Type B pancreatic cell (in vitro differentiated cells): ENCODE data around the gene GNPNAT1. TPM values are rescaled to one million over a fixed set of nuclear protein-coding genes. Genes with fewer than 3 reads are reported as not detected.
A peak's percentile ranks its signal among the peaks of the same experiment; 100 is the strongest.

ENCODE experiments used
- DNase-seq: peaks from one replicate; pipeline ENCODE4 v3.0.0; 2021; ENCODE audit warnings: mixed read lengths; ENCODE audit not compliant: unreplicated experiment; ENCODE audit errors: extremely low spot score
- H3K27ac Mint-ChIP-seq: 2 replicates; pipeline ENCODE4 v1.8.0; 2021; ENCODE audit warnings: mild to moderate bottlenecking, mixed read lengths
- H3K27me3 Mint-ChIP-seq: 2 replicates; pipeline ENCODE4 v1.8.0; 2021; ENCODE audit warnings: mixed read lengths
- H3K36me3 Mint-ChIP-seq: 2 replicates; pipeline ENCODE4 v1.8.0; 2021; ENCODE audit warnings: mixed read lengths
- H3K4me1 Mint-ChIP-seq: one replicate; pipeline ENCODE4 v1.8.0; 2021; ENCODE audit warnings: mixed read lengths; ENCODE audit not compliant: unreplicated experiment
- H3K4me3 Mint-ChIP-seq: 2 replicates; pipeline ENCODE4 v1.8.0; 2021; ENCODE audit warnings: mild to moderate bottlenecking, mixed read lengths
- H3K9me3 Mint-ChIP-seq: 2 replicates; pipeline ENCODE4 v1.8.0; 2021; ENCODE audit warnings: mixed read lengths
- CTCF ChIP-seq: fragments of 200-600 bp; sonication (generic); conservative IDR thresholded peaks from 2 replicates; pipeline ENCODE4 v1.5.0; 2021; ENCODE audit warnings: antibody characterized with exemption, mild to moderate bottlenecking
- total RNA-seq: library from RNA; stranded (reverse); gene quantifications from 2 replicates; pipeline ENCODE4 v1.2.1, GENCODE V29; 2021; ENCODE audit warnings: low replicate concordance

Gene GNPNAT1
- total RNA-seq, 1 donor from 2014 or later = 26.6 TPM

- Mint-ChIP-seq H3K27me3 (no peaks in the 10 kb centered on the region), H3K27ac (no peak overlapping the region), H3K4me3 (no peak overlapping the region), H3K36me3 (peaks cover 29% of the 10 kb centered on the region), H3K9me3 (peaks cover 4% of the 10 kb centered on the region), H3K4me1 (peaks cover 30% of the 10 kb centered on the region)
- DNase-seq = no peak
- TF ChIP-seq CTCF = no peak
Measured at GRCh38 chr14:52738409-52738808, 53.0 kb downstream of the GNPNAT1 start.

- peaks cover 39% of the 10 kb centered on the region for H3K36me3 Mint-ChIP-seq
- TF ChIP-seq CTCF = no peak
- H3K27ac Mint-ChIP-seq = no peak overlapping the region
- H3K9me3 Mint-ChIP-seq = peaks cover 4% of the 10 kb centered on the region
- peak overlapping the region; percentile 34 for H3K4me3 Mint-ChIP-seq
- DNase-seq = no peak
- H3K4me1 Mint-ChIP-seq = peaks cover 29% of the 10 kb centered on the region
- no peaks in the 10 kb centered on the region for H3K27me3 Mint-ChIP-seq
Measured at GRCh38 chr14:52735921-52736489, 55.4 kb downstream of the GNPNAT1 start.

GRCh38 chr14:52733824-52734223 lies 57.6 kb downstream of the GNPNAT1 start:
- Mint-ChIP-seq H3K36me3 (peaks cover 33% of the 10 kb centered on the region), H3K4me1 (peaks cover 31% of the 10 kb centered on the region), H3K9me3 (peaks cover 4% of the 10 kb centered on the region), H3K4me3 (no peak overlapping the region), H3K27me3 (no peaks in the 10 kb centered on the region), H3K27ac (no peak overlapping the region)
- TF ChIP-seq CTCF = no peak
- no peak for DNase-seq

- peaks cover 27% of the 10 kb centered on the region for H3K36me3 Mint-ChIP-seq
- DNase-seq = no peak
- H3K9me3 Mint-ChIP-seq = peaks cover 4% of the 10 kb centered on the region
- TF ChIP-seq CTCF = no peak
- peak overlapping the region; percentile 90 for H3K27ac Mint-ChIP-seq
- peak overlapping the region; percentile 97 for H3K4me3 Mint-ChIP-seq
- H3K27me3 Mint-ChIP-seq = no peaks in the 10 kb centered on the region
- peaks cover 24% of the 10 kb centered on the region for H3K4me1 Mint-ChIP-seq
Measured at GRCh38 chr14:52730709-52731111, 60.7 kb downstream of the GNPNAT1 start.

- Mint-ChIP-seq H3K4me3 (peak within 1 kb of the TSS; percentile 97), H3K4me1 (peaks cover 18% of the 10 kb centered on the region), H3K36me3 (peaks cover 27% of the 10 kb centered on the region), H3K27me3 (no peaks in the 10 kb centered on the region), H3K9me3 (peaks cover 4% of the 10 kb centered on the region), H3K27ac (peak within 1 kb of the TSS; percentile 90)
- TF ChIP-seq CTCF = peak; percentile 20
- peak; percentile 99 for DNase-seq
Measured at GRCh38 chr14:52729925-52730708, 61.3 kb downstream of the GNPNAT1 start, which contains the start of gene STYX. TSS of gene STYX (plus strand) at chr14:52730166. CDS start at chr14:52730475, 309 bp downstream.
